Measurements from ENCODE around the gene POLD2. TPM values are rescaled to one million over a fixed set of nuclear protein-coding genes. Genes with fewer than 3 reads are reported as not detected.

The POLD2 gene
- total and polyA plus RNA-seq, 2 of the 13 experiments (the other 11 are each of a cell fraction or from before 2014, with no cell fraction given), result 87.6 to 95.1 TPM

DNA sequence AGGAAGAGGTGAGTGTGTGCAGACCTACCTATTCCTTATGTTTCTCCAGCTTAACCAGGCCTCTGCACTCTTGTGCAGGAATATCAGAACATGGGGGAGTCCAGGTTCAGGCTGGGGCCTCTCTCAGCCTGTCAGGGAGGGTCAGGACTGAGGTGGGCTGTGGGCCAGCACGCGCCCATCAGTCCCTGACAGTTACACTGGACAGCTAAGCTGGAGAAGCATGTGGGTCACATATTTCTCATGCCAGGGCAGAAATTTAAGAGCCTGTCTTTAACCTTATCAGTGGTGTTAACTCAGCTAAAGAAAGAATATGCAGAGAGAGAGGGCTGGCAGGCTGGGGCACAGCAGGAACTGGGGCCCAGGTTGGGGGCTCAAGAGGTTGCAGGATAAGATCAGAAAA, 8.7 kb upstream of the POLD2 start:
- TF ChIP-seq HOXA9 (CRISPR knock-in tag; IDR thresholded peaks at IDR 0.05; ENCODE audit: borderline replicate concordance) (0 out of 2 replicates have a peak, but pooled peaks have one; percentile 31), NPAS2 (CRISPR knock-in tag; IDR thresholded peaks at IDR 0.05; ENCODE audit: borderline replicate concordance) (no peak)

DNA sequence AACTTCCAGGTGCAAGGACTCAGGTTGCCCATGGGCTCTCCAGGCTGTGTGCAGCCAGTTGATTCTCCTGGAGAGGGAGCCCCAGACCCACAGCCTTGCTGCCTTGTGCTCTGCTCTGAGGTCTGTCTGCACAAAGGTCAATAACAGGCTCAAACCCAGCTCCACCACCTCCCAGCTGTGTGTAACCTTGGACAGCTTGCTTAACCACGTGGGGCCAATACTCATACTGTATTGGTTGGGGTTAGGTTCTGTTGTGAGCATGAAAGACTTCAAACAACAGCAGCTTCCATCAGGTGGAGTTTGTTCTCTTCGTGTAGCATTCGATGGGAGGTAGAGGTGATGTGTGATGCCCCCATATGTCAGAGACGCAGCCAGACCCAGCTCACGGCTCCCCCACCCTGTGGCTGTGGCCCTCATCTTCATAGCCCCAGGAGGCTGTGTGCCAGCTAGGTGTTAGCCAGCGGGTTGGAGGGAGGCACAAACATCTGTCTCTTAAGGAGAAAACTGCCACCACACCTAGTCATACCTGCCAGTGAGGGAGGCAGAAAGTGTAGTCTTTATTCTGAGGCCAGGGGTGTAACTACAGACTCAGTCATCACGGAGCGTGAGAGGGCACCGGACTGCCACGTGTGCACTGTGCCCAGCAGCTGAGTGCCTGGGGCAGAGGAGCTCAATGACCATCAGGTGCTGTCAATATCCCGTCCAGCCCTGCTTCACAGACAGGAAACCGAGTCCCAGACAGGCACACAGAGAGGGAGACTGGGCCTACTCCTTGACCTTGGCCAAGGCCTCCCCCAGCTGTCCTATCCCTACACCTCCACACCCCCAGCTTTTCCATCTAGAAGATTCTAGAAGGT, 8.1 kb upstream of the POLD2 start:
- Histone ChIP-seq H3K4me2 (ENCODE audit: low read depth, low read length) (peak overlapping the region; percentile 54), H3K4me1 (ENCODE audit: insufficient read depth, low read length) (peaks cover 35% of the 10 kb centered on the region), H3K9ac (ENCODE audit: insufficient read depth, low read depth, low read length) (no peak overlapping the region; the same call in 1 of the 2 replicates), H3K27me3 (ENCODE audit: control insufficient read depth in 1 of 2, insufficient read depth in 2 of 2, low read length in 2 of 2) (peaks cover 0 to 2% of the 10 kb centered on the region in 2 experiments; a peak in 1 of 5 replicates), H3K79me2 (ENCODE audit: insufficient read depth, low read length) (no peaks in the 10 kb centered on the region), H3K4me3 (replicated peaks in 1 of 3; ENCODE audit: insufficient read depth in 1 of 3, low read depth in 2 of 3, low read length in 3 of 3) (peak overlapping the region in 1 of 3 experiments; percentile 23; a peak in 2 of 6 replicates), H2AFZ (ENCODE audit: low read length) (no peak overlapping the region), H3K9me3 (ENCODE audit: low read length) (no peaks in the 10 kb centered on the region), H3K27ac (ENCODE audit: extremely low read length, insufficient read depth, low read length) (no peak overlapping the region), H3K36me3 (replicated peaks in 1 of 2; ENCODE audit: control insufficient read depth in 1 of 2, insufficient read depth in 2 of 2, low read length in 2 of 2) (no peaks in the 10 kb centered on the region), H4K20me1 (ENCODE audit: insufficient read depth, low read length) (no peaks in the 10 kb centered on the region)
- ATAC-seq (peak; percentile 98), DNase-seq (ENCODE audit: low spot score) (peak; percentile 96), FAIRE-seq (peak; percentile 99)
- CTCF ChIA-PET (ENCODE audit: low intra/inter-chr PET ratio, low total read pairs), result interaction anchor here (1.2 to 1.5 kb wide), 3 partner anchors 65 to 100 kb away, joined by 6 to 7 read pairs (median 6); no protein-coding TSS in a partner anchor
- intact Hi-C loops (cut with micrococcal nuclease; ENCODE audit: unreplicated experiment), result loop anchor here (10.0 kb wide), 1 partner anchor 63 kb away; no protein-coding TSS in a partner anchor
- 67% methylated on average over 4 of the region's 12 CpGs for WGBS (ENCODE audit: low lambda C conversion rate)
- in situ Hi-C loops (cut with HindIII; ENCODE audit: extremely low pct_ligation_motif_present, low pct_unique_long_range_greater_than_20kb), result no loop called here
- no TSS peak for BruUV-seq (replicated peaks)
- POLR2A ChIA-PET, result interaction anchor here (0.7 to 1.7 kb wide), 5 partner anchors 9 to 443 kb away, joined by 3 to 7 read pairs (median 4); partner anchors contain the start of genes DDX56, POLD2 and YKT6
- TF ChIP-seq, protein P1, sequence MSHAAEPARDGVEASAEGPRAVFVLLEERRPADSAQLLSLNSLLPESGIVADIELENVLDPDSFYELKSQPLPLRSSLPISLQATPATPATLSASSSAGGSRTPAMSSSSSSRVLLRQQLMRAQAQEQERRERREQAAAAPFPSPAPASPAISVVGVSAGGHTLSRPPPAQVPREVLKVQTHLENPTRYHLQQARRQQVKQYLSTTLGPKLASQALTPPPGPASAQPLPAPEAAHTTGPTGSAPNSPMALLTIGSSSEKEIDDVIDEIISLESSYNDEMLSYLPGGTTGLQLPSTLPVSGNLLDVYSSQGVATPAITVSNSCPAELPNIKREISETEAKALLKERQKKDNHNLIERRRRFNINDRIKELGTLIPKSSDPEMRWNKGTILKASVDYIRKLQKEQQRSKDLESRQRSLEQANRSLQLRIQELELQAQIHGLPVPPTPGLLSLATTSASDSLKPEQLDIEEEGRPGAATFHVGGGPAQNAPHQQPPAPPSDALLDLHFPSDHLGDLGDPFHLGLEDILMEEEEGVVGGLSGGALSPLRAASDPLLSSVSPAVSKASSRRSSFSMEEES (CRISPR knock-in tag; IDR thresholded peaks at IDR 0.05), result peak; percentile 22; the same call in 1 of the 2 replicates
- TF ChIP-seq TSC22D2 (CRISPR knock-in tag; IDR thresholded peaks at IDR 0.05; ENCODE audit: borderline replicate concordance) (0 out of 2 replicates have a peak, but pooled peaks have one; percentile 29), ZNF672 (CRISPR knock-in tag; IDR thresholded peaks at IDR 0.05) (no peak), ZNF709 (CRISPR knock-in tag; IDR thresholded peaks at IDR 0.05) (0 out of 2 replicates have a peak, but pooled peaks have one; percentile 45), STAG1 (CRISPR knock-in tag; IDR thresholded peaks at IDR 0.05) (peak; percentile 82), ZNF264 (CRISPR knock-in tag; IDR thresholded peaks at IDR 0.05) (peak; percentile 74; the same call in 1 of the 2 replicates)
- TF ChIP-seq, protein P2, sequence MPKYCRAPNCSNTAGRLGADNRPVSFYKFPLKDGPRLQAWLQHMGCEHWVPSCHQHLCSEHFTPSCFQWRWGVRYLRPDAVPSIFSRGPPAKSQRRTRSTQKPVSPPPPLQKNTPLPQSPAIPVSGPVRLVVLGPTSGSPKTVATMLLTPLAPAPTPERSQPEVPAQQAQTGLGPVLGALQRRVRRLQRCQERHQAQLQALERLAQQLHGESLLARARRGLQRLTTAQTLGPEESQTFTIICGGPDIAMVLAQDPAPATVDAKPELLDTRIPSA (CRISPR knock-in tag; IDR thresholded peaks at IDR 0.05; ENCODE audit: borderline replicate concordance), result no peak
- TF ChIP-seq, protein P3, sequence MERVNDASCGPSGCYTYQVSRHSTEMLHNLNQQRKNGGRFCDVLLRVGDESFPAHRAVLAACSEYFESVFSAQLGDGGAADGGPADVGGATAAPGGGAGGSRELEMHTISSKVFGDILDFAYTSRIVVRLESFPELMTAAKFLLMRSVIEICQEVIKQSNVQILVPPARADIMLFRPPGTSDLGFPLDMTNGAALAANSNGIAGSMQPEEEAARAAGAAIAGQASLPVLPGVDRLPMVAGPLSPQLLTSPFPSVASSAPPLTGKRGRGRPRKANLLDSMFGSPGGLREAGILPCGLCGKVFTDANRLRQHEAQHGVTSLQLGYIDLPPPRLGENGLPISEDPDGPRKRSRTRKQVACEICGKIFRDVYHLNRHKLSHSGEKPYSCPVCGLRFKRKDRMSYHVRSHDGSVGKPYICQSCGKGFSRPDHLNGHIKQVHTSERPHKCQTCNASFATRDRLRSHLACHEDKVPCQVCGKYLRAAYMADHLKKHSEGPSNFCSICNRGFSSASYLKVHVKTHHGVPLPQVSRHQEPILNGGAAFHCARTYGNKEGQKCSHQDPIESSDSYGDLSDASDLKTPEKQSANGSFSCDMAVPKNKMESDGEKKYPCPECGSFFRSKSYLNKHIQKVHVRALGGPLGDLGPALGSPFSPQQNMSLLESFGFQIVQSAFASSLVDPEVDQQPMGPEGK (CRISPR knock-in tag; IDR thresholded peaks at IDR 0.05), result peak; percentile 31; the same call in 1 of the 2 replicates

More for the DNA sequence above, 8.7 kb upstream of the POLD2 start:
- intact Hi-C loops (cut with micrococcal nuclease; ENCODE audit: unreplicated experiment) (loop anchor here (10.0 kb wide), 1 partner anchor 63 kb away; no protein-coding TSS in a partner anchor), in situ Hi-C loops (cut with HindIII; ENCODE audit: extremely low pct_ligation_motif_present, low pct_unique_long_range_greater_than_20kb) (no loop called here)
- Histone ChIP-seq H2AFZ (ENCODE audit: low read length) (no peak overlapping the region), H4K20me1 (ENCODE audit: insufficient read depth, low read length) (no peaks in the 10 kb centered on the region), H3K79me2 (ENCODE audit: insufficient read depth, low read length) (no peaks in the 10 kb centered on the region), H3K4me3 (replicated peaks in 1 of 3; ENCODE audit: insufficient read depth in 1 of 3, low read depth in 2 of 3, low read length in 3 of 3) (no peak overlapping the region), H3K4me1 (ENCODE audit: insufficient read depth, low read length) (peaks cover 35% of the 10 kb centered on the region), H3K27ac (ENCODE audit: extremely low read length, insufficient read depth, low read length) (no peak overlapping the region), H3K36me3 (replicated peaks in 1 of 2; ENCODE audit: control insufficient read depth in 1 of 2, insufficient read depth in 2 of 2, low read length in 2 of 2) (no peaks in the 10 kb centered on the region), H3K9ac (ENCODE audit: insufficient read depth, low read depth, low read length) (no peak overlapping the region), H3K9me3 (ENCODE audit: low read length) (no peaks in the 10 kb centered on the region), H3K4me2 (ENCODE audit: low read depth, low read length) (peak overlapping the region; percentile 54; the same call in 1 of the 2 replicates), H3K27me3 (ENCODE audit: control insufficient read depth in 1 of 2, insufficient read depth in 2 of 2, low read length in 2 of 2) (peaks cover 0 to 2% of the 10 kb centered on the region in 2 experiments; a peak in 1 of 5 replicates)
- ChIA-PET POLR2A (interaction anchor here (1.1 to 1.7 kb wide), 2 partner anchors 69 to 81 kb away, joined by 4 to 7 read pairs; partner anchors contain the start of gene YKT6), CTCF (ENCODE audit: low intra/inter-chr PET ratio, low total read pairs) (no interaction called here)
- no TSS peak for BruUV-seq (replicated peaks)
- FAIRE-seq, result no peak
- no peak for DNase-seq (ENCODE audit: low spot score)
- 0% methylated on average over 2 of the region's 2 CpGs for whole genome bisulfite sequencing (ENCODE audit: low lambda C conversion rate)
- no peak for ATAC-seq
